Measurements from ENCODE around the gene RDH14. TPM values are rescaled to one million over a fixed set of nuclear protein-coding genes. Genes with fewer than 3 reads are reported as not detected.
A peak's percentile ranks its signal among the peaks of the same experiment; 100 is the strongest.

Gene RDH14
- total RNA-seq, 4 donors from 2014 or later: 14.9 to 21.3 (median 18.3) TPM

DNA sequence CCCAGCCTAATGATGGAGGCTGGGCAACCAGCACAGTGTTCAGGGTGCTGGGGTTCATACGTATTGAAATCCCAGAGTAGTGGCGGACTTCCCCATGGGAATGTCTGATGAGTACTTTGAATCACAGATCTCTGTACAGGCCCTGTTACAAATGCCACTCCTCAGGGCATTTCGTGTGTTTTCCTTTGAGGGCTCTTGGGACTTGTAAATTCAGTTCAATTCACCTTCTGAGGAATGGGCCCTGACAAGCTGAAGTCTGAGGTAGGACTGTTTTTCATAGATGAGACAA is 288 bp upstream of the RDH14 start:
- H3K9me3 ChIP-seq: no peaks in the 10 kb centered on the region
- no peak for DNase-seq
- H3K4me1 ChIP-seq: peaks cover 0 to 22% (median 0%) of the 10 kb centered on the region in 4 donors
- no peaks in the 10 kb centered on the region for H3K27me3 ChIP-seq
- H3K4me3 ChIP-seq: peak overlapping the region; percentile 80 to 95 (median 90)
- no peaks in the 10 kb centered on the region for H3K36me3 ChIP-seq
- no peak for TF ChIP-seq POLR2A (IDR thresholded peaks at IDR 0.05)
- TF ChIP-seq, protein P1, sequence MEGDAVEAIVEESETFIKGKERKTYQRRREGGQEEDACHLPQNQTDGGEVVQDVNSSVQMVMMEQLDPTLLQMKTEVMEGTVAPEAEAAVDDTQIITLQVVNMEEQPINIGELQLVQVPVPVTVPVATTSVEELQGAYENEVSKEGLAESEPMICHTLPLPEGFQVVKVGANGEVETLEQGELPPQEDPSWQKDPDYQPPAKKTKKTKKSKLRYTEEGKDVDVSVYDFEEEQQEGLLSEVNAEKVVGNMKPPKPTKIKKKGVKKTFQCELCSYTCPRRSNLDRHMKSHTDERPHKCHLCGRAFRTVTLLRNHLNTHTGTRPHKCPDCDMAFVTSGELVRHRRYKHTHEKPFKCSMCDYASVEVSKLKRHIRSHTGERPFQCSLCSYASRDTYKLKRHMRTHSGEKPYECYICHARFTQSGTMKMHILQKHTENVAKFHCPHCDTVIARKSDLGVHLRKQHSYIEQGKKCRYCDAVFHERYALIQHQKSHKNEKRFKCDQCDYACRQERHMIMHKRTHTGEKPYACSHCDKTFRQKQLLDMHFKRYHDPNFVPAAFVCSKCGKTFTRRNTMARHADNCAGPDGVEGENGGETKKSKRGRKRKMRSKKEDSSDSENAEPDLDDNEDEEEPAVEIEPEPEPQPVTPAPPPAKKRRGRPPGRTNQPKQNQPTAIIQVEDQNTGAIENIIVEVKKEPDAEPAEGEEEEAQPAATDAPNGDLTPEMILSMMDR (IDR thresholded peaks at IDR 0.05): no peak
- H3K27ac ChIP-seq: peak overlapping the region; percentile 97 to 99 (median 98)

DNA sequence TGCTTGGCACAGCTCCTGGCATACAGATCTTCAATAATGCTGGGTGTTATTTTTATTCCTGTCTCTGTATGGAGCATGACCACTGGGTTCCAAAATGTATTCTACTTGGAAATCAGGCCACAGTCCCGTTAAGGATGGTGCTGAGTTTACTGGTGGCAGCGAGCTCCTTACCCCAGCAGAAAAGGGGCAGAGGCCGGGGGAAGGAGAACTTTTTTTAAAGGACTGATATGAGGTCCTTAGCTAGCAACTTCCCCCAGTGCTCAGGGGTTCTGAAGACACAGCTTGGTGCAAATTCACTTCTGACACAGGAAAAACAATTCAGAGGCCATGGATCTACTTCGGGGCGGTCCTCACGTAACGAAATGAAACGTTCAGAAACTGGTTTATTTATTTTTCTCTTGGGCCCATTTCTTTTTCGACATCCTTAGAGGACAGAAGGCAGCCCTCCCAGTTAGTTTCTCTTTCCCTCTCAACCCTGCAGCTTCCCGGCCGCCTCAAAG is 872 bp downstream of the RDH14 start:
- Histone ChIP-seq H3K4me1 (peaks cover 0 to 22% (median 0%) of the 10 kb centered on the region in 4 donors), H3K4me3 (peak overlapping the region; percentile 80 to 95 (median 90)), H3K27ac (peak overlapping the region; percentile 97 to 99 (median 98)), H3K36me3 (peaks cover 0 to 11% (median 0%) of the 10 kb centered on the region in 3 donors), H3K27me3 (no peaks in the 10 kb centered on the region), H3K9me3 (no peaks in the 10 kb centered on the region)
- DNase-seq: peak in 1 of 3 donors; percentile 46
- TF ChIP-seq, protein P1 (IDR thresholded peaks at IDR 0.05): no peak
- TF ChIP-seq POLR2A (IDR thresholded peaks at IDR 0.05): no peak

DNA sequence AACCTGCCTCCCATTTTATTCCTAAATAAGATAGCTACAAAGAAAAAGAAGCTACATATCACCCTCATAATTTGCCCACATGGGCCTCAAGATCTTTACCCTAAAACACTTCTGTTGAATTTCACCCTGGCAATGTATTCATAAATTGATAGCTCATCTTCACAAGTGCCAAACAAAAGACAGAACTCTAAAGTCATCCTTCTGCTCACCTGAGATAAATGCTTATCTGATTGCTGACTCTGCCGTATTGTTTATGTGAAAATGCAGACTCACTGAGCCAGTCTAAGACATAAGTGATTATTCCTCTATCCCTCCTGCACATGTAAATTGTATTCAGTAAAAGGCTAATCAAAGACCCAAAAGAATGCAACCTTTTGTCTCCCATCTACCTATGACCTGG is 2.0 kb downstream of the RDH14 start:
- Histone ChIP-seq H3K4me3 (no peak overlapping the region), H3K27me3 (no peaks in the 10 kb centered on the region), H3K4me1 (peaks cover 0 to 22% (median 0%) of the 10 kb centered on the region in 4 donors), H3K27ac (no peak overlapping the region), H3K9me3 (no peaks in the 10 kb centered on the region), H3K36me3 (peaks cover 0 to 11% (median 0%) of the 10 kb centered on the region in 3 donors)
- TF ChIP-seq, protein P1 (IDR thresholded peaks at IDR 0.05): no peak
- no peak for DNase-seq

DNA sequence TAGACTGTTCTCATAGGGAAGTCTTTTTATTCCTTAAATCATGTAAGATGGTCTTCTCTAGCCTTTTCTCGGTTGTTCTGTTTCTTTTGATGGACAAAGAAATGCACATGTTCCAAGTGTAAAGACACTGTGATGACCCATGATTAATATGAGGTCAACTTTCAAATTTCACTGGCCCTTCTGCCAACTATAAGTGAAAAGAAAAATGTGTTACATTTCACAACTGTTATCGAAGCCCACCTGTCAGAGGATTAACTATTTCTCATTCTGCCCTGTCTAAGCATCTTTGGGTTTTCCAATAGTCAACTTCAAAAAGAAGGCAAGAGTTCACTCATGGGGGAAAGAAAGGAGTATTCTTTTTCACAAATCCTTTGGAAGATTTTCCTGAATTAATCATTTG is 3.3 kb downstream of the RDH14 start:
- Histone ChIP-seq H3K27me3 (no peaks in the 10 kb centered on the region), H3K4me1 (peaks cover 0 to 22% (median 0%) of the 10 kb centered on the region in 4 donors), H3K9me3 (no peaks in the 10 kb centered on the region), H3K36me3 (peaks cover 0 to 11% (median 0%) of the 10 kb centered on the region in 3 donors), H3K27ac (no peak overlapping the region), H3K4me3 (no peak overlapping the region)
- no peak for DNase-seq
- TF ChIP-seq, protein P1 (IDR thresholded peaks at IDR 0.05): no peak
- TF ChIP-seq POLR2A (IDR thresholded peaks at IDR 0.05): no peak

DNA sequence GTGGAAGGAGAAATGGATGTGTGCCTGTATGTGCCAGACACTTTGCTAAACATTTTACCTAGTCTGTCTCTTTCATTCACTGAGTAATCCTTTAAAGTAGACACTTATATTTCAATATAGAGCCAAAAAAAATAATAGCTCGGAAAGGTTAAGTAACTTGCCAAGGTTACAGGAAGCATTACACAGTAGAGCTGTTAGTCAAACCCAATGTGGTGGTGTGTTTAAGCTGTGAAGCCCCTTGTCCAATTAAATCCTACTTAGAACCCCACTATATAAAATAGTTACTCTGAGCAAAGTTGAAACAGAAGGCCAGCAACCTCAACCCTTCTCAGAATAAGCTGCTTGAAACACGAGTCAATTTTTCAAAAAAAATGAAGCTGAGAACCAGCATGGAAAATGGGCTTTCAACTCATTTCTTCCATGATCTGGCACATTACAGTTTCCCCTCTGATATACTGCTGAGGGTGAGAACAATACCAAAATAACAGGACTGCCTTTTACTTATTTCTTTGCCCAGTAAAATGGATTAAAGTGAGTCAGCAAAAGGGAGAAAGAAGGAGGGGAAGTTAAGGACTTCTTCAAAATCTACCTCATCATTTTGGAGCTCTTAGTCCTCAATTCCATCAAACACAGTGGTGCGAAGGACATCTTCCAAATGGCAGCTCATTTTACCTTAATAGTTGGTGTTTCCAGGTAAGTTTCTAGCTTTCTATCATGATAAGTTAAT is 7.9 kb downstream of the RDH14 start:
- peaks cover 0 to 11% (median 0%) of the 10 kb centered on the region in 3 donors for H3K36me3 ChIP-seq
- TF ChIP-seq, protein P1 (IDR thresholded peaks at IDR 0.05): no peak
- no peak for TF ChIP-seq POLR2A (IDR thresholded peaks at IDR 0.05)
- H3K9me3 ChIP-seq: no peaks in the 10 kb centered on the region
- DNase-seq: no peak
- H3K4me1 ChIP-seq: no peaks in the 10 kb centered on the region
- H3K27me3 ChIP-seq: no peaks in the 10 kb centered on the region
- H3K27ac ChIP-seq: no peak overlapping the region
- no peak overlapping the region for H3K4me3 ChIP-seq
